NB4 (cell line): ENCODE results near the gene SIGLEC9.

Experiments
- DNase-seq: peaks from one replicate; pipeline ENCODE4 v3.0.0; 2010; ENCODE audit warnings: low read depth
- H3K4me3 ChIP-seq: one replicate; pipeline ENCODE4 v1.5.1; 2011; ENCODE audit warnings: mild to moderate bottlenecking, low read depth, low read length, moderate library complexity
- CTCF ChIP-seq: IDR thresholded peaks from one replicate; pipeline ENCODE4 v1.5.1; 2012; ENCODE audit warnings: low read depth, low read length
- MAX ChIP-seq: IDR thresholded peaks from 2 replicates; pipeline ENCODE4 v1.6.1; 2011; ENCODE audit warnings: low read depth, low read length
- MYC ChIP-seq: IDR thresholded peaks from 2 replicates; pipeline ENCODE4 v1.6.1; 2011; ENCODE audit warnings: low read depth, low read length
- POLR2A ChIP-seq: IDR thresholded peaks from 2 replicates; pipeline ENCODE4 v1.6.1; 2011; ENCODE audit warnings: mild to moderate bottlenecking; ENCODE audit not compliant: insufficient read length; ENCODE audit errors: extremely low read depth

Gene SIGLEC9

GRCh38 chr19:51091895-51092873, 32.5 kb upstream of the SIGLEC9 start:
- no peak for DNase-seq
- TF ChIP-seq MAX (no peak), POLR2A (no peak), MYC (no peak), CTCF (no peak)
- H3K4me3 ChIP-seq, result no peak overlapping the region

- H3K4me3 ChIP-seq, result no peak overlapping the region
- no peak for DNase-seq
- TF ChIP-seq MYC (no peak), MAX (no peak), CTCF (no peak), POLR2A (no peak)
Observed at GRCh38 chr19:51093101-51093500, 31.6 kb upstream of the SIGLEC9 start.

- DNase-seq, result no peak
- TF ChIP-seq MAX (no peak), CTCF (no peak), POLR2A (no peak), MYC (no peak)
- H3K4me3 ChIP-seq, result no peak overlapping the region
Observed at GRCh38 chr19:51093510-51094345, 31.0 kb upstream of the SIGLEC9 start.

- no peak overlapping the region for H3K4me3 ChIP-seq
- DNase-seq, result peak; percentile 48
- TF ChIP-seq POLR2A (no peak), MYC (no peak), MAX (no peak), CTCF (peak; percentile 65)
Observed at GRCh38 chr19:51094696-51095279, 29.9 kb upstream of the SIGLEC9 start.

- peak; percentile 31 for DNase-seq
- no peak overlapping the region for H3K4me3 ChIP-seq
- TF ChIP-seq CTCF (peak; percentile 4), MYC (no peak), POLR2A (no peak), MAX (no peak)
Observed at GRCh38 chr19:51096473-51097165, 28.1 kb upstream of the SIGLEC9 start.
